SJSA1 (cell line): ENCODE results near the gene MAT2A. TPM values are rescaled to one million over a fixed set of nuclear protein-coding genes. Genes with fewer than 3 reads are reported as not detected.

ENCODE experiments used
- DNase-seq, 2 experiments: peaks; one replicate each; pipeline ENCODE4 v3.0.0-alpha.2; 2015 to 2020; ENCODE audit warnings: low spot score in 2 of 2, low read depth in 1 of 2
- H3K27ac ChIP-seq: fragments of 250-450 bp; sonication (Bioruptor Pico); 2 replicates; pipeline ENCODE4 v1.5.1; 2020; ENCODE audit warnings: mild to moderate bottlenecking, moderate library complexity
- H3K27me3 ChIP-seq: fragments of 250-450 bp; sonication (Bioruptor Pico); replicated peaks from 2 replicates; pipeline ENCODE4 v1.5.1; 2020; ENCODE audit warnings: mild to moderate bottlenecking, moderate library complexity
- H3K36me3 ChIP-seq: fragments of 250-450 bp; sonication (Bioruptor Pico); 2 replicates; pipeline ENCODE4 v1.5.1; 2020; ENCODE audit warnings: mild to moderate bottlenecking
- H3K4me1 ChIP-seq: fragments of 250-450 bp; sonication (Bioruptor Pico); replicated peaks from 2 replicates; pipeline ENCODE4 v1.6.1; 2021; ENCODE audit warnings: mild to moderate bottlenecking
- H3K4me3 ChIP-seq: fragments of 250-450 bp; sonication (Bioruptor Pico); 2 replicates; pipeline ENCODE4 v1.5.1; 2020; ENCODE audit warnings: mild to moderate bottlenecking
- H3K9me3 ChIP-seq: fragments of 250-450 bp; sonication (Bioruptor Pico); replicated peaks from 2 replicates; pipeline ENCODE4 v1.5.1; 2020; ENCODE audit warnings: mild to moderate bottlenecking
- total RNA-seq: library from RNA; depleted of rRNA; stranded (reverse); fragments of >200 nt; shearing (Covaris generic); gene quantifications from 2 replicates; pipeline ENCODE4 v1.2.3, GENCODE V29; 2014

The MAT2A gene
- total RNA-seq, 1 experiment from 2014 or later: 84.2 TPM

DNA sequence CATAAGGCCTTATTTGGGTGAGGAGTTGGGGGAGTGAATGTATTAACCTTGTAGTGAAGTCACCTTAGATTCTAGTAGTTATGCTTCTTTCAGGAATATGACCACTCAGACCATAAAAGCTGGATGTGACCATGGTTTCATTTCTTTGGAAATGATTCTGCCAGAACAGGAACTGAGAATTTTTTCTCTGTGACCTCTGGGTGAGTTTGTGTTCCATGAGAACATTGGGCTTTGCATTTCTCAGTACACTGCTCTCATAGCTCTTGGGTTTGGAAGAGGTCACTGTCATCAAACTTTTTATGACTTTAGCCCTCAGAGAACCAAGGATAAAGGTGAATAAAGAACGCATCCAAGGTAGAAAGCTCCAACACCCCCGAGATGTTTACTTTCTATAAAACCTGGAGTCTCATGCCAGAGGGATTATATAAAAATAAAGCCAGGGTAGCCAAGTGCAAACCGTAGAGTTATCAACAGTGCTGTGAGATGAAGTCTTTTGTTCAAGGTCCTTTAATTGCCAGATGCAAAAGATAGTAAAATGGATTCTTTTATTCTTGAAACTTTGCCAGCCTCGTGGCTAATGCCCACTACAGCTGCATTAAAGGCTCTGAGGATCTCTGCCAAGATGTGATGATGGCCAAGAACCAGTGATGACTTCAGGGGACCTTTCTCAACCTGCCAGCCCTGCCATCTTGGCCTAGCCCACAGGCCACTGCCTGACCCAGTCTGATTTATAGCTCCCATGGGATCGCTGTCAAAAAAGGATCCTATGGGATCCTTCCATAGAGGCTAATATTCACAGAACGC lies 27.8 kb upstream of the MAT2A start:
- H3K9me3 ChIP-seq: no peaks in the 10 kb centered on the region
- no peaks in the 10 kb centered on the region for H3K27me3 ChIP-seq
- no peaks in the 10 kb centered on the region for H3K36me3 ChIP-seq
- H3K4me1 ChIP-seq: peaks cover 16% of the 10 kb centered on the region
- H3K4me3 ChIP-seq: no peak overlapping the region
- no peak overlapping the region for H3K27ac ChIP-seq
- no peak for DNase-seq

DNA sequence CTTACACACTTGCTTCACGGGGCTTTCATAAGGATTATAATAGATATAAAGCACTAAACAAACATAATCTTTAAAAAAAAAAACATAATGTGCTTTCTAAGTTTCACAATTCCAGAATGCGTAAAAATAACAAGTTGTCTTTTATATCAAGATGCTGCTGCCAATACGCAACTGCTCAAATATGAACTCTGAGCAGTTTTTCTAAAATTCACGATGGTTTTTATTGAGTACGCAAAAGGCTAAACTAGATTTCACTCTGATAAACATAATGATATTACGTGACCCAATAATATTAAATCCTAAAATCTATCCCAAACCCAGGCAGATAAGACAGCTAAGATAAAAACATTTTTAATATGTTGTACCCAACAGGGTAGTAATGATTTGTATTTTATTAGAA lies 24.6 kb upstream of the MAT2A start:
- Histone ChIP-seq H3K4me3 (no peak overlapping the region), H3K4me1 (no peaks in the 10 kb centered on the region; the same call in 1 of the 2 replicates), H3K36me3 (no peaks in the 10 kb centered on the region), H3K27me3 (no peaks in the 10 kb centered on the region), H3K27ac (no peak overlapping the region), H3K9me3 (no peaks in the 10 kb centered on the region)
- DNase-seq: no peak

DNA sequence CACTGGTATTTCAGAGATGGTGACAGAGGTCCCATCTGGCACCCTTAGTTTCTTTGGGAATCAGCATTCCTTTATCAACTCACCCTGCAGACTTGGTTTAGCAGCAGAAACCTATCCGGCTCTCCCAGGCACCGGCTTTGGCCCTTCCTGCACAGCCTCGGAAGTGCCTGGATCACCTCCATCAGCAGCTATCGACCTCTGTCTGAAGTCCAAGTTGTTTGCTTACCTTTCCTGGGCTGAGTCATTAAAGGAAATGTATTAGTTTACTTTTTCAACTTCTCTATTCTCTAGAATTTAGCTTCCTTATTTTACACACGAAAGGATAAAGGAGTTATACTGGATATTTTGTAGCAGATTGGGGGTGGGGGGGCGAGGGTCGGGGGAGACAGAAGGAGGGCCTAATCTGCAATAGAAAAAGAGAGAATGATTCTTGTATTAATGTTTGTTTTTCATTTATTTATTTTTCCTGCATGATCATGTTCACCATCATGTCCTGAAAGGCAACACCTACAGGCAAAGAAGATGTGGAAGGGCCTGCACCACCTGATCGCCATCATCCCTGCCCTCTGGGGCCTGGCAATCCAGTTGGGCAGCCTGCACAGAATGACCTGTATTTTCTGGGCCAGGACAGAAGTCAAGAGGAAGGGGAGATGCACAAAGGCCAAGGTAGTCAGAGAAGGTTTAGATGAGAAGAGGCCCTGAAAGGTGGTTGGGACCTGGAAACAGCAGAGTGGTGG lies 22.1 kb upstream of the MAT2A start:
- Histone ChIP-seq H3K4me3 (no peak overlapping the region), H3K27ac (no peak overlapping the region), H3K4me1 (no peaks in the 10 kb centered on the region; the same call in 1 of the 2 replicates), H3K36me3 (no peaks in the 10 kb centered on the region), H3K27me3 (no peaks in the 10 kb centered on the region), H3K9me3 (no peaks in the 10 kb centered on the region)
- DNase-seq: no peak

DNA sequence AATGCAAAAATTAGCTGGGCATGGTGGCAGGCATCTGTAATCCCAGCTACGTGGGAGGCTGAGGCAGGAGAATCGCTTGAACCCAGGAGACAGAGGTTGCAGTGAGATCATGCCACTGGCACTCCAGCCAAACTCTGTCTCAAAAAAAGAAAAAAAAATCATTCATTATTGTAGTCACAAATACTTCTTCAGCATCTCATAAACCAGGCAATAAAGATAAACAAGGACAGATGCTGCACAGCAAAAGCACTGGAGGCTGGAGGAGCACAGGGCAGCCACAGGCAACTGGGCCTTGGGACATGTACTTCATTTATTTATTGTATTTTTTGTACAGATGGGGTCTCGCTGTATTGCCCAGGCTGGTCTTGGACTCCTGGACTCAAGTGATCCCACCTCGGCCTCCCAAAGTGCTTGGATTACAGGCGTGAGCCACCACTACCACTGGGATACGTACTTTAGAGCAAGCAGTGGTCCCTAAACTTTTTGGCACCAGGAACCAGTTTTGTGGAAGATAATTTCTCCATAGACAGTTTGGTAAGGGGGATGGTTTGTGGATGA lies 16.8 kb upstream of the MAT2A start:
- DNase-seq: no peak
- Histone ChIP-seq H3K9me3 (no peaks in the 10 kb centered on the region), H3K27ac (no peak overlapping the region), H3K4me1 (peaks cover 3% of the 10 kb centered on the region; the same call in 1 of the 2 replicates), H3K4me3 (no peak overlapping the region), H3K27me3 (no peaks in the 10 kb centered on the region), H3K36me3 (no peaks in the 10 kb centered on the region)

DNA sequence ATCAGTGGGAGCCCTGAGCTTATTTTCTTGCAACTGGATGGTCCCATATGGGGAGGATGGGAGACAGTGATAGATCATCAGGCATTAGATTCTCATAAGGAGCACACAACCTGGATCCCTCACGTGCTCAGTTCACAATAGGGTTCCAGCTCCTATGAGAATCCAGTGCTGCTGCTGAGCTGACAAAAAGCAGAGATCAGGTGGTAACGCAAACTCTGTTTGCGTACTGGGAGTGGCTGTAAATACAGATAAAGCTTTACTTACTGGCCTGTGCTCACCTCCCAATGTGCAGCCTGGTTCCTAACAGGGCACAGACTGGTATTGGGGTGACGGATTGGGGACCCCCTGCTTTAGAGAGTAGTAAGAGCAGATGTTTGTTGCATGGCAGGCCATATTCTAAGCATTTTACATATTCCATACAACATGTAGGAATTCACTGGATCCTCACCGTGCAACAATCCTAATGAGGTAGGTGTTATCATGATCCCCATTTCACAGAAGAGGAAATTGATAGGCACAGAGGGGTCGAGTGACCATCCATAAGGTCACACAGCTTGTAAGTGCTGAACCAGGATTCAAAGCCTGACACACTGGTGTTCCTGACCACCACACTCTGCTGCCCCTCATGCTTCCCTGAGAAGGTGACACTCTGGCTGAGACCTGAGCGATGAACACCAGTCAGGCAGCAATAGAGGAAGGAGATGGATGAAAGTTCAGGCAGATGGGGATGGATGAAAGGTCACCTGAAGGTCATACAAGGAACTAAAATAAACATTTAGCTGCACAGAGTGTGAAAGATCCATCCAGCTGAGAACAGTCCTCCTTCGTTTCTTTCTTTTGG lies 15.7 kb upstream of the MAT2A start:
- Histone ChIP-seq H3K4me1 (0 out of 2 replicates have a peak, but pooled peaks cover 3% of the 10 kb centered on the region), H3K27ac (no peak overlapping the region), H3K27me3 (no peaks in the 10 kb centered on the region), H3K4me3 (no peak overlapping the region), H3K9me3 (no peaks in the 10 kb centered on the region), H3K36me3 (no peaks in the 10 kb centered on the region)
- no peak for DNase-seq

DNA sequence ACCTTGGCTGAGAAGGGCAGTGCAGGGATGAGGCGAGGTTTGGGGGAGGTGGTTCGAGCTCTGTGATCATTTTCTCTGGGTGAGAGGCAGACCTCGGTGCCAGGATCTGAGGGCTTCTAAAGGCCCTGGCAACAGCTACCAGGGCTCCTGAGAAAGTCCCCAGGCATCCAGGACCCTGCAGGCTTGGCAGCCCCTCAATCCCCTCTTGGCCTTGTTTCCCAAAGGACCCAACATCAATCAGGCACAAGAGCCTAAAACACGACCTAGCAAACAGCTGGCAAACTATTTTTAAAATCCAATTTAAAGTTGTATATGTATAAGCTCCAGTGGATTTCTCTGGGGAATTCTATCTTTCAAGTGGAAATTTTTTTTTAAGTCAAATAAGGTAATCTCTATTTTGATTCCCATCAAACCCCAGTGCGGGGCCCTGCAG lies 15.0 kb upstream of the MAT2A start:
- Histone ChIP-seq H3K27ac (no peak overlapping the region), H3K4me3 (no peak overlapping the region), H3K4me1 (0 out of 2 replicates have a peak, but pooled peaks cover 3% of the 10 kb centered on the region), H3K27me3 (no peaks in the 10 kb centered on the region), H3K9me3 (no peaks in the 10 kb centered on the region), H3K36me3 (no peaks in the 10 kb centered on the region)
- no peak for DNase-seq

DNA sequence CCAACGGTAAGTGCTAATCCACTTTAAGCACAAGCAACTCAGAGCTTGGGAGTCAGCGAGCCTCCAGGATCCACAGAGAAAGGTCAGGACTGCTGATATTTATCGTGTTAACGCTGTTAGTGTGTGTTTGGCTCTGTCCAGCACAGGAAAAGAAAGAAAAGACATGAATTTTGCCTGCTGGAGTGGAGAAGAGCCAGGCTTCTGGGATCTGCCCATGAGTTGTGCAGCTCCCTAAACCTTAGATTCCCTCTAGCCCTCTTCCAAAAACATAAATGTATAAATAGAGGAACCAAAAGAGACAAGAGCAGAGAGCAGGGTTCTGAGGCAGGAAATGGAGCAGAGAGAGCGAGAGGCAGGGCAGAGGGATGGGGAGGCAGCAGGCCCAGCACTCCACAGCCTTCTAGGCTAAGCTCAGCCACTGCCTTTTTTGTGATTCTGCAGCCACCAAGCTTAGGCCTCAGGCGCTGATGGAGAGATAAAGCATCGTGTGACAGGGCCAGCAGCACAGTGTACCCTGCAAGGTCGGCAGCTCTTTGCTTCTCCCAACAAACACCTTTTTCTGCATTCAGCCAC lies 14.5 kb upstream of the MAT2A start:
- no peak overlapping the region for H3K27ac ChIP-seq
- no peak for DNase-seq

DNA sequence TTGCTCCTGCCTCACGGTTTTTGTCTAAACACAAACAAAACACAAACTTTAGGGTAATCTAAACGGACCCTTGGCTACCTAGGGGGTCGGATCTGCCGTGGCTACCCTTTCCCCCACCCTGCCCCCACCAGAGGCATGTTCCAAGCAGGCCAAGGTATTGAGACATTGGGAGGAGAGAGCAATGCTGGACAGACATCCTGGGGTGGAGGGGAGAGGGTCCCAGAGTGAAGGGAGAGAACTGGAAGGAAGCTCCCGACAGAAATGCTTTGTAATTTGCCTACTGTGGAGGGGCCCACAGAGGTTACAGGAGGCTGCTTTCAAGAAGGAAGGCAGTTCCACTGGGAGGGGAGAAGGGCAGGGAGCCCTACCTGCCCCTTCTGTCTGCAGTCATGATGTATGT lies 13.9 kb upstream of the MAT2A start:
- Histone ChIP-seq H3K27ac (no peak overlapping the region), H3K4me1 (0 out of 2 replicates have a peak, but pooled peaks cover 3% of the 10 kb centered on the region), H3K4me3 (no peak overlapping the region), H3K9me3 (no peaks in the 10 kb centered on the region), H3K27me3 (no peaks in the 10 kb centered on the region), H3K36me3 (no peaks in the 10 kb centered on the region)
- no peak for DNase-seq

More for the DNA sequence above, 14.5 kb upstream of the MAT2A start:
- H3K4me1 ChIP-seq: 0 out of 2 replicates have a peak, but pooled peaks cover 3% of the 10 kb centered on the region
- H3K9me3 ChIP-seq: no peaks in the 10 kb centered on the region
- H3K36me3 ChIP-seq: no peaks in the 10 kb centered on the region
- H3K4me3 ChIP-seq: no peak overlapping the region
- H3K27me3 ChIP-seq: no peaks in the 10 kb centered on the region

DNA sequence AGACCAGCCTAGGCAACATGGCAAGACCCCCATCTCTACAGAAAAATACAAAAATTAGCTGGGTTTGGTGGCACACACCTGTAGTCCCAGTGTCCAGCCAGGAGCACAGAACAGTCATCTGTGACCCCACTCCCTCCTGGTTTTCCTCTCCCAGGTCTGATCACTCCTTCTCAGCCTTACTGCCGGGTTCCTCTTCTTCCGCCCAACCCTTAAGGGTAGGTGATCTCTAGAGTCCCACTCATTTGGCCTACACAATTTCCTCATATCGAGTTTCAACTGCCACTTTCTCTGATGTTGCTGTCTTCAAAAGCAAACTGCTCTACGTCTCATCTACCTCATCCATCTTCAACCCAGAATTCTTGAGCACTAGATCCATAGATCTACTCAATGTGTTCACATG lies 13.4 kb upstream of the MAT2A start:
- Histone ChIP-seq H3K9me3 (no peaks in the 10 kb centered on the region), H3K36me3 (no peaks in the 10 kb centered on the region), H3K4me3 (no peak overlapping the region), H3K27me3 (no peaks in the 10 kb centered on the region), H3K27ac (no peak overlapping the region), H3K4me1 (0 out of 2 replicates have a peak, but pooled peaks cover 3% of the 10 kb centered on the region)
- no peak for DNase-seq

DNA sequence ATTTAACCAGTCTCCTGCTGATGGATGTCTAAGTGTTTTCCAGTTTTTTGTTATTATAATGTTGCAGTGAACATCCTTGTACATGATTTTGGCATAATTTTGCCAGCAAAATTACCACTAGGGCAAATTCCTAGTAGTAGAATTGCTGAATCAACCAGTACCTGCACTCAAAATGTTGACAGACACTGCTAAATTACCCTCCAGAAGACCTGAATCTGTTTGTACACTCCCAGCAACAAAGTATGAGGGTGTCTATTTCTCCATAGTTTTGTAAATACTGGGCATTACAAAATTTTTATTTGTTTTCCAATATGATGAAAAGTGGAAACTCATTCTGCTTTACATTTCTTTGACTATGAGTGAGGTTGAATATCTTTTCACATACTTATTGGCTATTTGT lies 11.2 kb upstream of the MAT2A start:
- Histone ChIP-seq H3K4me1 (0 out of 2 replicates have a peak, but pooled peaks cover 3% of the 10 kb centered on the region), H3K27ac (no peak overlapping the region), H3K4me3 (no peak overlapping the region), H3K27me3 (no peaks in the 10 kb centered on the region), H3K36me3 (no peaks in the 10 kb centered on the region), H3K9me3 (no peaks in the 10 kb centered on the region)
- DNase-seq: no peak

DNA sequence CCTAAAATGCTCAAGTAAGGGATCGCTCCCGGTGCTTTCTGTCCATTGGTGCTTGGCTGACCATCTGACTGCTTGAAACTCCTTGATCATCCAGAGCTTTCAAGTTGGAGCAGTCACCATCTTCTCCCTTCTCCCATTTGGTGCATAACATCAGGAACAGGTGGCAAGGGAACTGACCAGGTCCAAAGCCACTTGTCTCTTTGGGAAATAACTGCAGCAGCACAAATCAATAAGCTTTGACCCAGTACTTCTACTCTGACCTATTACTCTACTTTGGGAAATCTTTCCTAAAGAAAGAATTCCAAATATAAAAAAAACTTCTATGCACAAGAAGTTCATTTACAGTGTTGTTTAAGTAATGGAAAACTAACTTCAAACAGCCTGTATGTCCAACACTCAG lies 10.6 kb upstream of the MAT2A start:
- 0 out of 2 replicates have a peak, but pooled peaks cover 3% of the 10 kb centered on the region for H3K4me1 ChIP-seq
- no peak overlapping the region for H3K4me3 ChIP-seq
- no peak for DNase-seq
- H3K36me3 ChIP-seq: no peaks in the 10 kb centered on the region
- no peak overlapping the region for H3K27ac ChIP-seq
- no peaks in the 10 kb centered on the region for H3K9me3 ChIP-seq
- H3K27me3 ChIP-seq: no peaks in the 10 kb centered on the region

DNA sequence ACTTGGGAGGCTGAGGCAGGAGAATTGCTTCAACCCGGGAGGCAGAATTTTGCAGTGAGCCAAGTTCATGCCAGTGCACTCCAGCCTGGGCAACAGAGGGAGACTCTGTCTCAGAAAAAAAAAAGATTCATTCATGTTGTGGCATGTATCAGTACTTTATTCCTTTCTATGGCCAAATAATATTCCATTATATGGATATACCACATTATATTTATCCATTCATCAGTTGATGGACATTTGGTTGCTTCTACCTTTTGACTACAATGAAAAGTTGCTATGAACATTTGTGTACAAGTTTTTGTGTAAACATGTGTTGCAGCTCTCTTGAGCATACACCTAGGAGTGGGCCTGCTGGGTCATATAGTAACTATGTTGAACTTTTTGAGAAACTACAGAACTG lies 9.2 kb upstream of the MAT2A start:
- no peak overlapping the region for H3K4me3 ChIP-seq
- no peaks in the 10 kb centered on the region for H3K9me3 ChIP-seq
- H3K4me1 ChIP-seq: no peaks in the 10 kb centered on the region
- DNase-seq: no peak
- no peaks in the 10 kb centered on the region for H3K36me3 ChIP-seq
- no peaks in the 10 kb centered on the region for H3K27me3 ChIP-seq
- H3K27ac ChIP-seq: no peak overlapping the region

DNA sequence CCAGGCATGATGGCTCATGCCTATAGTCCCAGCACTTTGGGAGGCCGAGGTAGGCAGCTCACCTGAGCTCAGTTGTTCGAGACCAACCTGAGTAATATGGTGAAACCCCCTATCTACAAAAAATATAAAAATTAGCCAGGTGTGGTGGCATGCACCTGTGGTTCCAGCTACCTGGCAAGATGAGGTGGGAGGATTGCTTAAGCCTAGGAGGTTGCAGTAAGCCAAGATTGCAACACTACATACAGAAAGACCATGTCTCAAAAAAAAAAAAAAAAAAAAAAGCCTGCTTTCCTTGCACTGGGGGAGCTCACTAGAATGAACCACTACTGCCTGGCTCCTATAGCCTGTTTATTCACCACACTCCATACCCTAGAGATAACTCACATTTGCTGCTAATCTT lies 7.4 kb upstream of the MAT2A start:
- Histone ChIP-seq H3K9me3 (no peaks in the 10 kb centered on the region), H3K36me3 (no peaks in the 10 kb centered on the region), H3K27ac (no peak overlapping the region), H3K4me3 (no peak overlapping the region), H3K27me3 (no peaks in the 10 kb centered on the region), H3K4me1 (peaks cover 6% of the 10 kb centered on the region)
- DNase-seq: no peak
